Measurements from ENCODE around the gene WDR6. TPM values are rescaled to one million over a fixed set of nuclear protein-coding genes. Genes with fewer than 3 reads are reported as not detected.

WDR6 gene
- total RNA-seq, 1 donor from 2014 or later, result 96.6 TPM

DNA sequence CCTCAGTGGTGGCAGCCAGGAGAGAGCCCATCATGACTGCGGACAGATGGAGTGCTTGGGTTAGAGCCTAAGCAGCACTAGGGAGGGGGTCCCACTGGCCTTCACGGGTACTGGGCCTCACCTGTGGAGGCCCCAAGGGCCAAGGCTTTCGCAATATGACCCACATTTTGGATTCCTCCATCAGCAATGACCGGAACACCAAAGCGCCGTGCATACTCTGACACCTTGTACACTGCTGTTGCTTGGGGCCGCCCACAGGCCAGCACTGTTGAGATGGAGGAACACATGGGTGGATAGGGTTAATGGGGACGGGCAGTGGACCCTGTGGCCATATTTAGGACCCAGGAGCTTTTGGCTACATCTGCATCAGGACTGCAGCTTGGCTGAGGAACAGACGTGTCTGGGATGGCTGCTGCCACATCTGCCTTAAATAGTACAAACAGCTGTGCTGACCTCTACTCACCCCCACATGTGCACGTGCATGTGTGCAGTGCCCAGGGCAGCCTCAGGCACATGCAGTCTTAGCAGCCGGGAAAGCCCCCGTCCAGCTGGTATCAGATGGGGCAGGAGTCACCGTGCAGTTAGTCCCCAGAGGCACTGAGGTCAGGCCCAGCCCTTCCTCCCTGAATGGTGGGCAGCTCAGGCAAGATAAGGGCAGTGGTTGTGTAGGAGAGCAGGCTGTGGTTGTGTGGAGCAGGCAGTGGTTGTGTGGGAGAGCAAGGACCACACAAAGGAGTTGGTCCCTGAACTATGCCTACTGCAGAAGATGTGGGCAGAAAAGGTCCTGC is 18.0 kb downstream of the WDR6 start:
- intact Hi-C loops (cut with DNase I), result loop anchor here (5.0 kb wide), 1 partner anchor 67 kb away; the partner anchor contains the start of gene QRICH1
- DNase-seq (ENCODE audit: low spot score), result no peak

DNA sequence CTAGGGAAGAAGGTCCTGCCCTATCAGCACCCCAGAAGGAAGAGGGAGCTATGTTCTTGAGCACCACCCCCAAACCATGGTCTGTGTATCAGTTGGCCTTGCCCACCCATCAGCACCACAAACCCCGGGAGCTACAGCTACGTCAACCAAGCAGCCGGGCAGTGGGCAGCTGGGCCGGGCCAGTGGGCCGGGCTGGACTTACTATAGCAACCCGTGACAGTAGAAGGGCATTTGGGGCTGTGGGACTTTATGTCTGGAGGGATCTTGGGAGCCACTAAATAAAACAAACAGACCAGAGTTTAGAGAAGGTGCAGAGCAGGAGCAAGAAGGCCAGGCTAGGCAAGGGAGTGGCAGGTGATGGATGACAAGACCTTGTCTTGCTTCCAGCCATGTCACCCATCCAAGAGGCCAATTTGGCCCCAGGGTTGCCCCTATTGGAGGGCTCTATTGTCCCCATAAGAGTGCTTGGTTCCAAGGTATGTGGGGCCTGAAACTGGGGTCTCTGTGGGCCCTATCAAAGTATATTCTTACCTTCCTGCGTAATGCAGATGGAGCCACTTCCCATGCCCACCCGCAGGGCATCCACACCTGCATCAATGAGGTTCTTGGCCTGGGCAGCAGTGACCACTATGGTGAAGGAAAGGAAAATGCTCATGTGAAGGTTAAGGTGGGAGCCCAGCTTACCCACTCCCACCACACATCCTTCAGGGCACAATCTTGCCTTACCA is 18.8 kb downstream of the WDR6 start:
- intact Hi-C loops (cut with DNase I), result loop anchor here (5.0 kb wide), 1 partner anchor 66 kb away; the partner anchor contains the start of gene QRICH1
- no peak for DNase-seq (ENCODE audit: low spot score)

DNA sequence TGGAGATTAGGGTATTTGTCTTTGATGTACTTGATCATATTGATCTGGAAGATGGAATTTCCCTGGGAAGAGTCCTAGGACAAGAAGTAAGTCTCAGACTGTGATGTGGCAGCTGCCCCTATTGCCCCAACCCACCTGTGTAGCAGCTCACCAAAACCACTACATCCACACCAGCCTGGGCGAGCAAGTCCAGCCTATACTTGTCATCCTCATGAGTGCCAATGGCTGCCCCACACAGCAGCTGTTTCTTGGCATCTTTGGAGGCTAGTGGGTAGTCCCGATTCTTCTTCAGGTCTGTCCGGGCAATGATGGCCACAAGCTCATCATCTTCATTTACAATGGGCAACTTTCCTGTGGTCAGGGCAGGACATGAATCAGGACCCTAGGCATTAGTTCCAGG is 19.3 kb downstream of the WDR6 start:
- intact Hi-C loops (cut with DNase I), result loop anchor here (5.0 kb wide), 1 partner anchor 66 kb away; the partner anchor contains the start of gene QRICH1
- no peak for DNase-seq (ENCODE audit: low spot score)

GRCh38 chr3:49027634-49028033 is 20.4 kb downstream of the WDR6 start:
- DNase-seq (ENCODE audit: low spot score), result no peak
- intact Hi-C loops (cut with DNase I), result loop anchor here (5.0 kb wide), 1 partner anchor 65 kb away; the partner anchor contains the start of gene QRICH1

DNA sequence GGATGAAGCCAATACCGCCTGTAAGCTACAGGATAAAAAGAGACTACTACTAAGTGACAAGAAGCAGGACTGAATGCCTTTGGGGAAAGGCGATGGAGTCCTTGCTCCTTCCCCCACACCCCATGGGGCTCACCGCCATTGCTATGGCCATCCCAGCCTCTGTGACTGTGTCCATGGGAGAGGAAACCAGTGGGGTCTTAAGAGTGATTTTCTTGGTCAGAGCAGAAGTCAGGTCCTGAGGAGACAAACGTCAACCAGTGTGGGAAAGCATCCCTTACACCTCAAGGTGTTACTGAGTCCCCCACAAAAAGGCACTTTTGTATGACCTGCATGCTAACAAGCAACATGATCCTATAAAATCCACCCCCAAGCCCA is 21.1 kb downstream of the WDR6 start:
- intact Hi-C loops (cut with DNase I), result loop anchor here (5.0 kb wide), 1 partner anchor 64 kb away; the partner anchor contains the start of gene QRICH1
- DNase-seq (ENCODE audit: low spot score), result no peak

DNA sequence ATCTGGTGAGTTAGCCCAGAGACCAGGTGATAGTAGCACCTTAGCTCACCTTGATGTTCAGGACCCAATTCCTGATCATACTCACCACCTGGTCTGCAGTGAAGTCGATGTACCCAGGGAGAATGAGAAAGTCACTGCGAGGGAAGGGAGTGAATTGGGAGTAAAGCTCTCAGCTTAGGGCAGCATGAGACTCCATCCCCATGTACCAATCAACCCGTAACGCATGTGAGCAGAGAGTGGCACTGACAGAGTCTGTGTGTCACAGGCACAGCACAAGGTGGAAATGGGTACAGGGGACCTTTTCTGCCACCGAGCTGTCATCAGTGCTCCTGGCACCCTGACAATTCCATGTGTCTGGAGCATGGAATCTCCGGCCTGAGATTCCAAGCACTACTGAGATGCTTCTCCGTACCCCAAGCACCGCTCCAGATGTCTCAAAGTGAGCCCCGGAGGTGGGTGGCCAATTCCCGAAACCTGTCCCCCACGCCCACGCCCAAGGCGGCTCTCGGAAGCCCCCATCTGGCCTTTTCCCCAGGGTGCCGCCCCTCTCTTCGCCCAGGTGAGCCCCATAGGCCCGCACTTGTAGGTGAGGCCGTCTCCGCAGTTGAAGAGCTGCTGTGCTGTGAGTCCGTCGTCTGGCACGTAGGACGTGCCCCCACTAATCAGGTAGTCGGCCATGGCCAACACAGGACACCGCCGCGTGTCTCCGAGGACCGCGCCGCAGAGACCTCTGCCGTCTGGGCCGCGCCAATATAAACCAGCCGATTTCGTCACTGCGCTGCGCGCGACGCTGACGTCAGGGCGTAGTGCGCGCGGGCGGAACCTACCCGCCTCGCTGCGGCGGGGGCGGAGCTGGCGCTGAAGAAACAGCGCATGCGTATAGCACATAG is 21.7 kb downstream of the WDR6 start, which contains the start of gene IMPDH2:
Gene IMPDH2, minus strand, starts transcription at position 726 of the 890 bp plus-strand sequence. Its CDS starts 48 bp downstream, at position 678.
- DNase-seq (ENCODE audit: low spot score), result peak; percentile 98
- intact Hi-C loops (cut with DNase I), result loop anchor here (5.0 kb wide), 1 partner anchor 63 kb away; the partner anchor contains the start of gene QRICH1

GRCh38 chr3:49029563-49029884 is 22.3 kb downstream of the WDR6 start:
- intact Hi-C loops (cut with DNase I), result loop anchor here (5.0 kb wide), 1 partner anchor 63 kb away; the partner anchor contains the start of gene QRICH1
- DNase-seq (ENCODE audit: low spot score), result no peak

DNA sequence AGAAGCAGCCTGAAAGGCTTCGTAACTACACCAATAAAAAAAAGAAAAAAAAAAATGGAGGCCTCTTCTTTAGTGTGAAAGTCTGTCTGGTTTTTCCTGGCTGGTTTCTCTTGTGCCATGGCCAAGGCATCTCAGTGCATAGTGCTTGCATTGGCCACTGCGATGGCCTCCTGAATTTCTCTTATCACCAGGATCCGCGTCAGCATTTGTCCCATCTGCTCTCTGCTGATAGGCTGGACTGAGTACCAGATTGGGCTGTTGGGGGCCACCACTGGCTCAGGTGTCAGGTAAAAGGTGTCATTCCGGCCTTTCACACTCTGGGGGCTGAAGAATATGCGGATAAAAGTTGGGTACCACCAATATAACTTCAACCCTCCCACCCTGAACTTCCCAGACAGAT is 23.1 kb downstream of the WDR6 start:
- no peak for DNase-seq (ENCODE audit: low spot score)
- intact Hi-C loops (cut with DNase I), result no loop called here

DNA sequence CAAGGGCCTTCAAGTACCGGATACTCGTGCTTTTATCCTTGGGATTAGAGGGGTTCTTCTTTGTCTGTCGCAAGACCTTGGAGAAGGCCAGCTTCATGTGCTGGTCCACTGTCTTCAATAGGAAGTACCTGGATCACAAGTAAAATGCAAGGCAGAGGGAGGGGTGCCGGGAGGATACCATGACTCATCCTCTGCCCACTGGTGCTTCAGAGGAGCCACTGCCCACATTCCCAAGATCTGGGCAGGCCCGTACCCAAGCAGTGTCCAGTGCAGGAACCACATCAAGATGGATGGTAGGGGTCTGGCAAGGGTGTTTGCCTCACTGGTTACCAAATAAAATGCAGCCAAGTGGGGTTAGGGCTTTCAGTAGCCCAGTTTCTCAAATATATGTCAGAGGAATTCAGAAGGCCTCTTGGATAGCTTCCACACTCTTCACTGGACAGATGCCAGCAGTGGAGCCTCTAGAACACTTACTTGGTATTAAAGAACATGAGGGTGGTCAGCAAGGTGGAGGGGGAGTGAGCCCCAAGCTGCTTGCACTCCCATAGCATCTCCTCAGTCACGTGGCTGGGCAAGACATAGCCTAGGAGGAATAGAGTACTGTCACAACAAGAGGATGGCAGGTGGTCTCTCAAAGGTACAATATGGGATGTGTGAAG is 25.6 kb downstream of the WDR6 start:
- intact Hi-C loops (cut with DNase I), result no loop called here
- no peak for DNase-seq (ENCODE audit: low spot score)

DNA sequence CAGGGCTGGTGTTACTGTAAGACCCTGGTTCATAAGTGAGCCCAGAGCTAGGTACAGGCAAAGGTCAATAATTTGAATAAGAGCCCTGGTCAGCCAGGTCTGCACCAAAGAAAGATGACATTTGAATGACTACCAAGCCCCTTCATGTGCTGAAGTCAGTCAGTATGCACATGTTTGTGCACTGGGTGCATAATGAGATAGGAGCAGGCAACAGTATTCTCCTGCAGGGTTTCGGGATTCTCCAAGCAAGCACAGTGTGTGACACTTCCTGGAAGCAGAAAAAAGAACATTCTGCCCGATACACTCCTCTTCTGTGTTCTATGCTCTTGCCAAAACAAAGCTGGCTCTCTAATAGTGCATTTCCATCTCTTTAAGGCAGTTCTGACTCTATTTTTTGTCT is 27.5 kb downstream of the WDR6 start:
- no peak for DNase-seq (ENCODE audit: low spot score)
- intact Hi-C loops (cut with DNase I), result no loop called here

- no peak for DNase-seq (ENCODE audit: low spot score)
- intact Hi-C loops (cut with DNase I), result no loop called here
Measured at GRCh38 chr3:49035281-49035680, 28.1 kb downstream of the WDR6 start.

DNA sequence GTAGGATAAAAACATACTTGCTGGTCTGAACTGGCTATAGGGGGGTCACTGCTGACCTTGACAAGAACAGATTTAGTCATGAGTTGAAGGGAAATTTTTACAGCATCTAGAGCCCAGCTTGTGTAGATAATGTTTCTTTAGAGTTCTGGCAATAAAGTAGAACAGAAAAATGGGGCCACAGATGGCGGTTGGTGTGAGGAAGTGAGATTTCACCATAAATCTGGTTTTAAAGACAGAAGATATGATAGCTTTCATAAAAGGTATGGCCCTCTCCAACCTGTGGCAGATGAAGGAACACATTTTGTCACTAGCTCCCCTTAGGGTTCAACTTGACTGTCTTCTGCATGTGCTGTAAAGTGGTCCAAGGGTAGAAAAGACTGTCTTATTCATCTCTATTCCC is 46.4 kb downstream of the WDR6 start:
- intact Hi-C loops (cut with DNase I), result no loop called here
- DNase-seq (ENCODE audit: low spot score), result no peak

DNA sequence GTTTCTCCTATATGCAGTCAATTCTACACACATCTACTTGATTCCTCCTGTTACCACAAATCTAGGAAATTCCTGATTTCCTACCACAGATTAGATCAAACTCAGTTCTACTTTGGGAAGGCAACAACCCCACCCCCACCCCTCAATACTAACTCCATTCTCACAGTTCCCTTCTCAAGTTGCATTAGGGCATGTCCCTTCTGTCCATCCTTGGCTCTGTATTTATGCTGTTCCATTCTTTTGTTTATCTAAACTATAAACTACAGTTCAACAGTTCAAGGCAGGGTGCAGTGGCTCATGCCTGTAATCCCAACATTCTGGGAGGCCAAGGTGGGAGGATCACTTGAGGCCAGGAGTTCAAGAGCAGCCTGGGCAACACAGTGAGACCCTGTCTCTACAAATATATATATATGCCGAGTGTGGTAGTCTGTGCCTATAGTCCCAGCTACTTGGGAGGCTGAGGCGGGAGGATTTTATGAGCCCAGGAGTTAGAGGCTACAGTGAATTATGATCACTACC is 47.2 kb downstream of the WDR6 start:
- intact Hi-C loops (cut with DNase I), result no loop called here
- no peak for DNase-seq (ENCODE audit: low spot score)

DNA sequence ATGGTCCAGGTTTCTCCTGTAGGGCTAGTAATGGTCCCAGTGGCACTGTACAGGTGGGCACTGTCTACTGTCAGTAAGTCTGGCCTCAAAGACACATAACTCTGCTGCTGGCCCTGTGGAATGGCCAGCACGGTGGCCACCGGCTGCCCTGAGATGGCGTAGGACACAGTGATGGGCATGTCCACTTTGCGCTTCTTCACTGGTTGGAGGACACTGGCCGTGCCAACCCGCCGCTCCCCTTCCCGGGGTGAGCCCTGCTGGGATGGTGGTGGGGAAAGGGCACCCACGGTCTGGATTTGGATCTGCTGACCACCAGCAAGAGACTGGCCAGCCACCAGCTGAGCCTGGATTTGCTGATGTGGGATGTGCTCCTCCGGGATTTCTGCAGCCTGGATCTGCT is 50.1 kb downstream of the WDR6 start:
- intact Hi-C loops (cut with DNase I), result no loop called here
- DNase-seq (ENCODE audit: low spot score), result no peak

DNA sequence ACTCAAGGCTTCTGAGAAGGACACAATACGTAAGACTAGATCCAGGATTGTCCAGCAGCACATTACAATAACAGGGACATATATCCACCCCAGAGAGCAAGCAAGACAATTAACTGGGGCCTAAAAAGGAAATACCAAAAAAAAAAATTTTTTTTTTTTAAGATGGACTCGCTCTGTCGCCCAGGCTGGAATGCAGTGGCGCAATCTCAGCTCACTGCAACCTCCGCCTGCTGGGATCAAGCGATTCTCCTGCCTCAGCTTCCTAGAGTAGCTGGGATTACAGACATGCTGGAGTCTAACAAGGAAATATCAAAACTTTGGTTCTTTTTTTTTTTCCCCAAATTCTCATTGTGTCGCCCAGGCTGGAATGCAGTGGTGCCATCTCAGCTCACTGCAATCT is 50.8 kb downstream of the WDR6 start:
- intact Hi-C loops (cut with DNase I), result no loop called here
- DNase-seq (ENCODE audit: low spot score), result no peak
